Measurements from ENCODE around the gene PRPF39. TPM values are rescaled to one million over a fixed set of nuclear protein-coding genes. Genes with fewer than 3 reads are reported as not detected.

Gene PRPF39
- total RNA-seq, 2 donors from 2014 or later = 22.3 to 33.4 TPM

DNA sequence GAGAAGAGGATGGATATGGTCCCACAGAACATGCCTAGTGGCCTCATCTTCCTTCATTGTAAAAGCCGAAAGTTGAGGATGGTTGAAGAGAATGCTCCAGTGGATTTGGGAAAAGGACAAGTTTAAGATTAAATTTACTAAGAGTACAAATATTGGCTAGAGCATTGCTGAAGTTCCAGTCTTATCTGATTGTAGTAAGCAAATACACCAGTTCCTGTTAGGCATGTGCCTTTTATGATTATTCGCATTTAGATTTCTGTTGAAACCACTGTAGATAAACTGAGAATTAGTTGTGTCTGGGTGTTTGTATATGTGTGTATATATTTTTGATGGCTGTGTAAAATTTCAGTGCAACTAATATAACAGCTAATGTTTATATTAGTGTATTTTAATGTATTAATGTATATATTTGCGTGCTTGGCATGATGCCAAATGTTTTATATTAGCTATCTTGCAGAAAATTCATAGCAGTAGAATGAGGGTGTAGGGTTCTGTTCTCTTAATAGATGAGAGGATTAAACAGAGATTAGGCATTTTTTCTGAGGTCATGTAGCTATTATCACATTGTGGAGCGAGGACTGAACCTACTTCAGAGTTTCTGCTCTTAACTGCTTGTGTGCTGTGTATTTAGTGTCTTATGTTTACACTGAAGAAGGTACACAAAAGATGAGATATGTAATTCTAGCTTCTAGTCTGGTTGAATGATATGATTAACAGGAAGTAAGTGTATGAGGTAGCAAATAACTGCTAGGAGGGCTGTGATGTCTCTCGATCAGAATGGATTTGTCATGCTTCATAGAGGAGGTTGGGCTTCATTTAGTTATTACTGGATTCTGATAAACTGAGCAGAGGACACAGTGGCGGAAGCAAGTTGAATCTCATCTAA lies 29.2 kb downstream of the PRPF39 start:
- TF ChIP-seq, protein P1, sequence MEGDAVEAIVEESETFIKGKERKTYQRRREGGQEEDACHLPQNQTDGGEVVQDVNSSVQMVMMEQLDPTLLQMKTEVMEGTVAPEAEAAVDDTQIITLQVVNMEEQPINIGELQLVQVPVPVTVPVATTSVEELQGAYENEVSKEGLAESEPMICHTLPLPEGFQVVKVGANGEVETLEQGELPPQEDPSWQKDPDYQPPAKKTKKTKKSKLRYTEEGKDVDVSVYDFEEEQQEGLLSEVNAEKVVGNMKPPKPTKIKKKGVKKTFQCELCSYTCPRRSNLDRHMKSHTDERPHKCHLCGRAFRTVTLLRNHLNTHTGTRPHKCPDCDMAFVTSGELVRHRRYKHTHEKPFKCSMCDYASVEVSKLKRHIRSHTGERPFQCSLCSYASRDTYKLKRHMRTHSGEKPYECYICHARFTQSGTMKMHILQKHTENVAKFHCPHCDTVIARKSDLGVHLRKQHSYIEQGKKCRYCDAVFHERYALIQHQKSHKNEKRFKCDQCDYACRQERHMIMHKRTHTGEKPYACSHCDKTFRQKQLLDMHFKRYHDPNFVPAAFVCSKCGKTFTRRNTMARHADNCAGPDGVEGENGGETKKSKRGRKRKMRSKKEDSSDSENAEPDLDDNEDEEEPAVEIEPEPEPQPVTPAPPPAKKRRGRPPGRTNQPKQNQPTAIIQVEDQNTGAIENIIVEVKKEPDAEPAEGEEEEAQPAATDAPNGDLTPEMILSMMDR (IDR thresholded peaks at IDR 0.05) = no peak
- no peak for DNase-seq
- Histone ChIP-seq H3K27ac (no peak overlapping the region), H3K36me3 (peaks cover 15% of the 10 kb centered on the region), H3K27me3 (no peaks in the 10 kb centered on the region), H3K4me1 (peaks cover 4% of the 10 kb centered on the region), H3K9ac (ENCODE audit: low read depth in 2 of 2, low read length in 2 of 2) (no peak overlapping the region), H3K9me3 (no peaks in the 10 kb centered on the region), H3K4me3 (no peak overlapping the region)
- intact Hi-C loops (cut with DNase I) = no loop called here

- Histone ChIP-seq H3K27ac (no peak overlapping the region), H3K27me3 (no peaks in the 10 kb centered on the region), H3K4me3 (no peak overlapping the region), H3K36me3 (peaks cover 19% of the 10 kb centered on the region), H3K9me3 (no peaks in the 10 kb centered on the region), H3K9ac (ENCODE audit: low read depth in 2 of 2, low read length in 2 of 2) (no peak overlapping the region), H3K4me1 (peaks cover 4% of the 10 kb centered on the region)
- TF ChIP-seq, protein P1 (IDR thresholded peaks at IDR 0.05) = no peak
- intact Hi-C loops (cut with DNase I) = no loop called here
- DNase-seq = no peak
These were observed 30.4 kb downstream of the PRPF39 start for GRCh38 chr14:45114327-45114726.

DNA sequence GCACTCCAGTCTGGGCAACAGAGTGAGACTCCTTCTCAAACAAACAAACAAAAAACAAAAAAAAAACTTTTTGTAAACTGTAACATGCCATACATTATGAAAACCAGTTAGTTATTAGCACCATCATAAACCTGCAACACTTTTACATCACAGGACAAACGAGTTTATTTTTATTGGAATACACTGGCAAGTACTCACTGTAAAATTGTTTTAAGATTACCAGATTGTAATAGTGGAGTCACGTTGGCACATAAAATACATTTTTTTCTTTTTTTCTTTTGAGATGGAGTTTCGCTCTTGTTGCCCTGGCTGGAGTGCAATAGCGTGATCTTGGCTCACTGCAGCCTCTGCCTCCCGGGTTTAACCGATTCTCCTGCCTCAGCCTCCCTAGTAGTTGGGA lies 34.7 kb downstream of the PRPF39 start:
- TF ChIP-seq, protein P1 (IDR thresholded peaks at IDR 0.05) = no peak
- no peaks in the 10 kb centered on the region for H3K27me3 ChIP-seq
- no peak overlapping the region for H3K27ac ChIP-seq
- no peak overlapping the region for H3K9ac ChIP-seq (ENCODE audit: low read depth in 2 of 2, low read length in 2 of 2)
- DNase-seq = no peak
- H3K9me3 ChIP-seq = no peaks in the 10 kb centered on the region
- H3K36me3 ChIP-seq = peaks cover 11% of the 10 kb centered on the region
- no peaks in the 10 kb centered on the region for H3K4me1 ChIP-seq
- intact Hi-C loops (cut with DNase I) = no loop called here
- H3K4me3 ChIP-seq = no peak overlapping the region

DNA sequence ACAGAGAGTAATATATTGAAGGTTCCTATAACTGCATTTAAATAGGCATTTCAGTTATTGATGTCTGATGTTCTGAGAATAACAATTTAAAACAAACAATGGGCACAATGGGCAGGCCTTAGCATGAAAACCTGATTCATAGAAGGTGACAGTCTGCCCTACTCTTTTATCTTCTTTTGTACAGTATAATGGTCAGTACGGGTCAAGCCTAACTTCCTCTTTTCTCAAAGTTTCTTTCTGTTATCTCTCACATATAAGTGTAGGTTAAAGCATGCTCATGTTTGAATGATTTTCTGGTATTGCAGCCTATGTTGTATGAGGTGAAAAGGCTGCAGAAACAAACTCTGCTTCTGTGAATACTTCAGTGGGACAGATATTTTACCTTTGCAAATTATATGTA lies 36.2 kb downstream of the PRPF39 start:
- no peaks in the 10 kb centered on the region for H3K9me3 ChIP-seq
- no peaks in the 10 kb centered on the region for H3K27me3 ChIP-seq
- intact Hi-C loops (cut with DNase I) = no loop called here
- H3K4me1 ChIP-seq = no peaks in the 10 kb centered on the region
- TF ChIP-seq, protein P1 (IDR thresholded peaks at IDR 0.05) = no peak
- H3K9ac ChIP-seq (ENCODE audit: low read depth in 2 of 2, low read length in 2 of 2) = no peak overlapping the region
- no peak overlapping the region for H3K27ac ChIP-seq
- DNase-seq = no peak
- H3K36me3 ChIP-seq = peaks cover 10% of the 10 kb centered on the region
- no peak overlapping the region for H3K4me3 ChIP-seq

DNA sequence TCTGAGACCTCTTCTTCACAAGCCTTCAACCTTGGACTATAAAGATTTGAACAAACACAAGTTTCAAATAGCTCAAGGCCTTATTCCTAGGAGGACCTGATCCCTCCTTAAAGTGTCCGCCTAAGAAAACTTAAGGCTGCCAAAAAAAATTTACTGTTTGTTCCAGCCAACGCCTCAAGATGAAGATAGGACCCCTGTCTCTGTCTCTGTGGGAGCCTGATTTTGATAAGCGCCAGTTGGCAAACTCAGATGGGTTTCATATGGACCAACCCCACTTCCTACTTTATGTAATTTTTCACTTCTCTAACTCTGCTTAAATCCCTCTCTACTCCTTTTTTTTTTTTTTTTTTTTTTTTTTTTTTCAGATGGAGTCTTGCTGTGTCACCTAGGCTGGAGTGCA lies 39.4 kb downstream of the PRPF39 start:
- peaks cover 5% of the 10 kb centered on the region for H3K36me3 ChIP-seq

More for the DNA sequence above, 39.4 kb downstream of the PRPF39 start:
- Histone ChIP-seq H3K9me3 (no peaks in the 10 kb centered on the region), H3K4me1 (no peaks in the 10 kb centered on the region), H3K27ac (no peak overlapping the region), H3K27me3 (no peaks in the 10 kb centered on the region), H3K9ac (ENCODE audit: low read depth in 2 of 2, low read length in 2 of 2) (no peak overlapping the region), H3K4me3 (no peak overlapping the region)
- TF ChIP-seq, protein P1 (IDR thresholded peaks at IDR 0.05) = no peak
- DNase-seq = no peak
- intact Hi-C loops (cut with DNase I) = no loop called here
